GM12878 (cell line): ENCODE measurements around the gene GOLGA2.

Source experiments
- FOXM1 ChIP-seq: IDR thresholded peaks from 2 replicates; pipeline ENCODE4 v1.6.1; 2012; ENCODE audit warnings: low read depth, mild to moderate bottlenecking, inconsistent platforms, low read length, moderate library complexity
- YBX1 ChIP-seq: fragments of 450-650 bp; IDR thresholded peaks from 2 replicates; pipeline ENCODE4 v1.6.1; 2016; ENCODE audit warnings: antibody characterized with exemption
- YY1 ChIP-seq: IDR thresholded peaks from 2 replicates; pipeline ENCODE4 v1.6.1; 2011; ENCODE audit warnings: low read depth, mild to moderate bottlenecking, low read length
- ZNF207 ChIP-seq: fragments of 450-650 bp; IDR thresholded peaks from 2 replicates; pipeline ENCODE4 v1.6.1; 2014; ENCODE audit warnings: antibody characterized with exemption, mild to moderate bottlenecking, borderline replicate concordance
- ZNF274 ChIP-seq: IDR thresholded peaks from one replicate; pipeline ENCODE4 v1.8.0; 2011; ENCODE audit not compliant: insufficient read length, insufficient read depth
- TF ChIP-seq, protein P1 (sequence below), 3 experiments: IDR thresholded peaks in 2 of 3; conservative IDR thresholded peaks in 1 of 3; 2 replicates each; pipeline ENCODE4 v1.5.1; 2011; ENCODE audit warnings: low read depth in 3 of 3, low read length in 3 of 3, mild to moderate bottlenecking in 3 of 3, control low read depth in 2 of 3, moderate library complexity in 2 of 3, inconsistent platforms in 1 of 3, mixed read lengths in 1 of 3; ENCODE audit not compliant: control insufficient read depth in 2 of 3, insufficient read depth in 1 of 3; ENCODE audit errors: extremely low read depth in 1 of 3
- TF ChIP-seq, protein P2 (sequence below): IDR thresholded peaks from 2 replicates; pipeline ENCODE4 v1.6.1; 2012; ENCODE audit warnings: low read depth, low read length, improper control_type of control experiment

DNA sequence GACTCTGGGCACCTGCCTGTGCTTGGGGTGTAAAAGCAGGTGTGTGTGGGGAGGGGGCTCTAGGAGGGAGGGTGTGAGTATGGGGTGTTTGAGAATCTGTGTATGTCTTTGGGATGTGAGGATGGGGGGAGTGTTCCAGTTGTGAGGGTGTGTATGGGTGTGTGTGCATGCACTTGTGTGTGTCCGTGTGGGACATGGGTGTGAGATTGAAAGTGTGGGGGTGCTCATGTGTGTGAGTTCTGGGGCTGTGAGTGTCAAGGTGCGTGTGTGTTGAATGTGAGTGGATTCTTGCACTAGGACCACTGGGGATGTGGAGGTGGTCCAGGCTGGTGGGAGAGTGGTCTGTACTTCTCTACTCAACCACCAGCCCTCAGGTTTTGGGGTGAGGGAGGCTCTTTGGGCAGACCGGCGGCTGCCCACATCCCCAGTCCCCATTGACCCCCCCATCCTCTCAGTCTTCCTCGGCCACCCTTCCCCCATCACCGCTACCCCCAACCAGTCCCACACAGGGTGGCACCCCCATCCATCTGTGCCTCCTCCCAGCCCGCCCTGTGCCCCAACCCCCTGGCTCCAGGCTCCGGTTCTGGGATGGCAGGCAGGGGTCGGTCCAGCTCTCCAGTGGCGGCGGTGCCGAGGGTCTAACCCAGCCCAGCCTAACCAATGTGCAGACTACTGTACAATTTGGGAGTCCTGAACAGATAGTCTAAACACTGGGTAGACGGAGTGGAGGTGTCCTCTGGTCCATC, 31.5 kb downstream of the GOLGA2 start:
- TF ChIP-seq, protein P1, sequence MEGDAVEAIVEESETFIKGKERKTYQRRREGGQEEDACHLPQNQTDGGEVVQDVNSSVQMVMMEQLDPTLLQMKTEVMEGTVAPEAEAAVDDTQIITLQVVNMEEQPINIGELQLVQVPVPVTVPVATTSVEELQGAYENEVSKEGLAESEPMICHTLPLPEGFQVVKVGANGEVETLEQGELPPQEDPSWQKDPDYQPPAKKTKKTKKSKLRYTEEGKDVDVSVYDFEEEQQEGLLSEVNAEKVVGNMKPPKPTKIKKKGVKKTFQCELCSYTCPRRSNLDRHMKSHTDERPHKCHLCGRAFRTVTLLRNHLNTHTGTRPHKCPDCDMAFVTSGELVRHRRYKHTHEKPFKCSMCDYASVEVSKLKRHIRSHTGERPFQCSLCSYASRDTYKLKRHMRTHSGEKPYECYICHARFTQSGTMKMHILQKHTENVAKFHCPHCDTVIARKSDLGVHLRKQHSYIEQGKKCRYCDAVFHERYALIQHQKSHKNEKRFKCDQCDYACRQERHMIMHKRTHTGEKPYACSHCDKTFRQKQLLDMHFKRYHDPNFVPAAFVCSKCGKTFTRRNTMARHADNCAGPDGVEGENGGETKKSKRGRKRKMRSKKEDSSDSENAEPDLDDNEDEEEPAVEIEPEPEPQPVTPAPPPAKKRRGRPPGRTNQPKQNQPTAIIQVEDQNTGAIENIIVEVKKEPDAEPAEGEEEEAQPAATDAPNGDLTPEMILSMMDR (IDR thresholded peaks at IDR 0.05 in 2 of 3, conservative IDR thresholded peaks at IDR 0.05 in 1 of 3; ENCODE audit: control insufficient read depth in 2 of 3, extremely low read depth in 1 of 3, insufficient read depth in 1 of 3, low read depth in 3 of 3, low read length in 3 of 3) = no peak
- TF ChIP-seq, protein P2, sequence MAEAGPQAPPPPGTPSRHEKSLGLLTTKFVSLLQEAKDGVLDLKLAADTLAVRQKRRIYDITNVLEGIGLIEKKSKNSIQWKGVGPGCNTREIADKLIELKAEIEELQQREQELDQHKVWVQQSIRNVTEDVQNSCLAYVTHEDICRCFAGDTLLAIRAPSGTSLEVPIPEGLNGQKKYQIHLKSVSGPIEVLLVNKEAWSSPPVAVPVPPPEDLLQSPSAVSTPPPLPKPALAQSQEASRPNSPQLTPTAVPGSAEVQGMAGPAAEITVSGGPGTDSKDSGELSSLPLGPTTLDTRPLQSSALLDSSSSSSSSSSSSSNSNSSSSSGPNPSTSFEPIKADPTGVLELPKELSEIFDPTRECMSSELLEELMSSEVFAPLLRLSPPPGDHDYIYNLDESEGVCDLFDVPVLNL = no peak
- TF ChIP-seq FOXM1 (no peak), YY1 (no peak), ZNF274 (no peak), YBX1 (no peak), ZNF207 (no peak)
